HUES64 (cell line): ENCODE data around the gene ABCA7.

Experiments used
- H3K27ac ChIP-seq: 2 replicates; pipeline ENCODE4 v1.7.0; 2013; ENCODE audit warnings: low read depth, low read length, inconsistent platforms
- H3K27me3 ChIP-seq: 2 replicates; pipeline ENCODE4 v1.6.1; 2013; ENCODE audit warnings: mild to moderate bottlenecking, low read length; ENCODE audit not compliant: insufficient read depth
- H3K36me3 ChIP-seq: 2 replicates; pipeline ENCODE4 v1.6.1; 2013; ENCODE audit warnings: mild to moderate bottlenecking, low read length; ENCODE audit not compliant: insufficient read depth
- H3K4me1 ChIP-seq: 2 replicates; pipeline ENCODE4 v1.6.1; 2013; ENCODE audit warnings: mild to moderate bottlenecking, low read length, moderate library complexity; ENCODE audit not compliant: insufficient read depth
- H3K4me3 ChIP-seq: 2 replicates; pipeline ENCODE4 v1.5.1; 2013; ENCODE audit warnings: mild to moderate bottlenecking, low read length, moderate library complexity
- H3K9ac ChIP-seq: 2 replicates; pipeline ENCODE4 v1.6.1; 2013; ENCODE audit warnings: mild to moderate bottlenecking, low read depth, low read length
- H3K9me3 ChIP-seq: 2 replicates; pipeline ENCODE4 v1.6.1; 2013; ENCODE audit warnings: low read depth, low read length; ENCODE audit not compliant: insufficient read depth
- WGBS: fragments of 150-250, 120-280 bp; methylation state at CpG from one replicate; pipeline ENCODE4 v1.1.7; 2013; ENCODE audit warnings: missing lambda C conversion rate; 5-methylcytosine and 5-hydroxymethylcytosine counted together

The ABCA7 gene

DNA sequence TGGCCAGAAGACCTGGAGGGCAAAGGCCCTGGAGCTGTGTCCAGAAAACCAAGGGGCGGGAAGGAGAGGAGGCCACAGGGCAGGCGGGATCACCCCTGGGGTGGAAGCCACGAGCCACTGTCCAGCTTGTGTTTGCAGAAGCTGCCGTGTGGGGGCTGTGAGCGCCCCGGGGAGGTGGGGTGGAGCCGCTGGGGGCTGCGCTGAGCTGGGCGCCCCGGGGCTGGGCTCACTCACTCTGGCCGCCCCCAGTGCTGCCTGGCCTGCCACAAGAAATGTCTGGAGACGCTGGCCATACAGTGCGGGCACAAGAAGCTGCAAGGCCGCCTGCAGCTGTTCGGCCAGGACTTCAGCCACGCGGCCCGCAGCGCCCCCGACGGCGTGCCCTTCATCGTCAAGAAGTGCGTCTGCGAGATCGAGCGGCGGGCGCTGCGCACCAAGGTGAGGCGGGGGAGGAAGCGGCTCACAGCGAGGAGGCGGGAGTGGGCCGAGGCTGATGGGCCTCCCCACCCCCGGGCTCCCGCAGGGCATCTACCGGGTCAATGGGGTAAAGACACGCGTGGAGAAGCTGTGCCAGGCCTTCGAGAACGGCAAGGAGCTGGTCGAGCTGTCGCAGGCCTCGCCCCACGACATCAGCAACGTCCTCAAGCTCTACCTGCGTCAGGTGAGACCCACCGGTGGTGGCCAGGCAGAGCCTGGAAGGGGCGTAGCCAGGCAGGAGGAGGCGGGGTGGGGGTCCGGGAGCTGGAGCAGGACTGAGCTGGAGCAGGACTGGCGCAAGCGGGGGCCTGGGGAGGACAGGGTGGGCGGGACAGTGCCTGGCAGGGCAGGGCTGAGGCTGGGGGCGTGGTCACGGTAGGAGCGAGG is 41.6 kb downstream of the ABCA7 start:
- Histone ChIP-seq H3K9me3 (no peaks in the 10 kb centered on the region), H3K36me3 (peaks cover 47% of the 10 kb centered on the region), H3K27ac (peak overlapping the region; percentile 41; the same call in 1 of the 2 replicates), H3K4me1 (no peaks in the 10 kb centered on the region), H3K9ac (no peak overlapping the region), H3K27me3 (no peaks in the 10 kb centered on the region), H3K4me3 (peak overlapping the region; percentile 28; the same call in 1 of the 2 replicates)
- WGBS = 76% methylated on average over 58 of the region's 58 CpGs

DNA sequence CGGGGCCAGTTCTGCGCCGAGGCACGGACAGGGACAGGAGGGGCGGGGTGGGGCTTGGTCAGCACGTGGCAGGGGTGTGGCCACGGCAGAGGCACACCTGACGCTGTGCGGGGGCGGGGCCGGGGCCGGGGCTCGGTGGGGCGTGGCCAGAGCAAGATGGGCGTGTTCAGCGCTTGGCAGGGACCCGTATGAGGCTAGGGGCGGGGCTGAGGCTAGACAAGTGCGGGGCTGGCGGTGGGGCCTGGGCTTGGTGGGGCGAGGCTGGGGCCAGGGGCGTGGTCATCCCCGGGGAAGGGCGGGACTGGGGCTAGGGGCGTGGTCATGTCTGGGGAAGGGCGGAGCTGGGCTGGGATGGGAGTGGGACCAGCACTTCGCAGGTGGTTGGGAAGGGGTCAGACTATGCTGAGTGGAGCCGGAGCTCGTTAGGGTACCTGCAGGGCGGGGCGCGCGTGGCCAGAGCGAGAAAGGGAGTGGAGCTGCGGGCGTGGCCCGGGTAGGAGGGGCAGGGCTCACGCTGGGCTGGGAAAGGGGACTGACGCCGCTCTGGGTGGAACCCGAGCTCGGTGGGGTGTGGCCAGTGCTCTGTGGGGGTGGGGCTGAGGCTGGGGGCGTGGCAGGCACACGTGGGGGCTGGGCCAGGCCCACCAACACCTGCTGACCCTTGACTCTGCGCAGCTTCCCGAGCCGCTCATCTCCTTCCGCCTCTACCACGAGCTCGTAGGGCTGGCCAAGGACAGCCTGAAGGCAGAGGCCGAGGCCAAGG is 42.4 kb downstream of the ABCA7 start:
- Histone ChIP-seq H3K4me3 (peak overlapping the region; percentile 55), H3K36me3 (peaks cover 51% of the 10 kb centered on the region), H3K9me3 (no peaks in the 10 kb centered on the region), H3K27ac (no peak overlapping the region), H3K9ac (no peak overlapping the region), H3K27me3 (no peaks in the 10 kb centered on the region), H3K4me1 (no peaks in the 10 kb centered on the region)
- WGBS = 24% methylated on average over 51 of the region's 51 CpGs

GRCh38 chr19:1082928-1083816 is 43.3 kb downstream of the ABCA7 start:
- no peaks in the 10 kb centered on the region for H3K9me3 ChIP-seq
- H3K4me1 ChIP-seq = no peaks in the 10 kb centered on the region
- H3K4me3 ChIP-seq = peak overlapping the region; percentile 55; the same call in 1 of the 2 replicates
- H3K27ac ChIP-seq = no peak overlapping the region
- 91% methylated on average over 59 of the region's 59 CpGs for WGBS
- no peaks in the 10 kb centered on the region for H3K27me3 ChIP-seq
- peaks cover 53% of the 10 kb centered on the region for H3K36me3 ChIP-seq
- H3K9ac ChIP-seq = no peak overlapping the region

DNA sequence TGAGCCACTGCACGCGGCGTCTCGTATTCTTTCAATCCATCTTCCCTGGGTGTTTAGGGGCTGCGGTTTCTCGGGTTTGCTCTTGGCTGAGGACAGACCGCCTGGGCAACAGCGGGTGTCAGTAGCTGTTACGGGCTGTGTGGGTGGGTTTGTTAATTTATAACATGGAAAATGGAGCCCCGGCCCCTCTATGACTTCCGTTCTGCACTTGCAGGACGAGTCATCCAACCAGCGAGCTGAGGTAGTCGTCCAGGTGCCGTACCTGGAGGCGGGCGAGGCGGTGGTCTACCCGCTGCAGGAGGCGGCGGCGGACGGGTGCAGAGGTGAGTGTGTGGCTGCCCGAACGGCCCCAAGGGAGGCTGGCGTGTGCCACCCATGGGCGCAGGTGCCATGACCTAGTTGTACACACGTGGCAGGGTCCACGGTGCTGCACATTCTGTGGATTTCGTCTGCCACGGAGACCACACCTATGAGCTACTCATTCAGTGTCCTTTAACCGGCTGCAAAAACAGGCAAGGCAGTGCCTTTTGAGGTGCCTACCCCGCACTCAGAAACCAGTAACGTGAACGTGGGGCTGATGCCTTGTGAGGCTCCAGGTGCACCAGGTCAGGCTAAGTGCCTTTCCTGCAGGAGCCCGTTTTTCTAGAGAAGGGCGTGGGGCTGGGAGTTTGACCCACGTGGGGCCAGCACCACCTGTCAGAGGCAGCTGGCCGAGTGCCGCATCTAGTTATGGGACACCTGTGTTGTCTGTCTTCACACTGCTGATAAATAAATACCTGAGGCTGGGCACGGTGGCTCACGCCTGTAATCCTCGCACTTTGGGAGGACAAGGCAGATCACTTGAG is 44.3 kb downstream of the ABCA7 start:
- Histone ChIP-seq H3K9me3 (no peaks in the 10 kb centered on the region), H3K27ac (no peak overlapping the region), H3K9ac (no peak overlapping the region), H3K4me1 (no peaks in the 10 kb centered on the region), H3K4me3 (no peak overlapping the region), H3K27me3 (no peaks in the 10 kb centered on the region), H3K36me3 (peaks cover 61% of the 10 kb centered on the region)
- 94% methylated on average over 43 of the region's 43 CpGs for WGBS

- Histone ChIP-seq H3K4me3 (no peak overlapping the region), H3K27ac (no peak overlapping the region)
- 86% methylated on average over 7 of the region's 8 CpGs for WGBS
Observed at GRCh38 chr19:1085053-1085658, 45.2 kb downstream of the ABCA7 start.

GRCh38 chr19:1085676-1086442 is 46.0 kb downstream of the ABCA7 start:
- Histone ChIP-seq H3K9me3 (no peaks in the 10 kb centered on the region), H3K9ac (peak overlapping the region; percentile 36; the same call in 1 of the 2 replicates), H3K36me3 (peaks cover 55% of the 10 kb centered on the region), H3K4me1 (no peaks in the 10 kb centered on the region), H3K27me3 (no peaks in the 10 kb centered on the region), H3K4me3 (no peak overlapping the region), H3K27ac (no peak overlapping the region)
- 90% methylated on average over 38 of the region's 38 CpGs for WGBS

More at GRCh38 chr19:1085053-1085658, 45.2 kb downstream of the ABCA7 start:
- Histone ChIP-seq H3K4me1 (no peaks in the 10 kb centered on the region), H3K27me3 (no peaks in the 10 kb centered on the region), H3K9ac (no peak overlapping the region), H3K9me3 (no peaks in the 10 kb centered on the region), H3K36me3 (peaks cover 58% of the 10 kb centered on the region)

DNA sequence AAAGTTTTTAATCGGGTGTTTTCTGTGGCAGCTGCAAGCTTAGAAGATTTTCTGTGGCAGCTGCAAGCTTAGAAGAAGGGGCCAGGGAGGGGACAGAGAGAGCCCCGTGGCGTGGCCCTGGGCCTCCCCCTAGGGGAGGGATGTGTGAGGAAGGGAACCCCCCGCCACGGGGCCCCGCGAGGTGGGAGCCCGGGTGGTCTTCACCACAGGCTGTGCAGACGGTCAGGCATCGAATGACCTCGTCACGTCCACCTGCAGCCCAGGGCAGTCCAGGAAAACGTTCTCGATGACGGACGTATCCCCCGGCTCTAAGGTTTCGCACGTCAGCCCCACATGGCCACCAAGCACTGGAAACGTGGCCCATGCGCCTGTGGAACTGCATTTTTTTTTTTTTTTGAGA is 46.7 kb downstream of the ABCA7 start:
- no peak overlapping the region for H3K27ac ChIP-seq
- 90% methylated on average over 21 of the region's 21 CpGs for WGBS

GRCh38 chr19:1087813-1088415 is 48.0 kb downstream of the ABCA7 start:
- Histone ChIP-seq H3K4me1 (no peaks in the 10 kb centered on the region), H3K9ac (no peak overlapping the region), H3K27me3 (no peaks in the 10 kb centered on the region), H3K36me3 (peaks cover 70% of the 10 kb centered on the region), H3K4me3 (no peak overlapping the region), H3K27ac (no peak overlapping the region; the same call in 1 of the 2 replicates), H3K9me3 (no peaks in the 10 kb centered on the region)
- WGBS = 91% methylated on average over 27 of the region's 27 CpGs

More for the DNA sequence above, 46.7 kb downstream of the ABCA7 start:
- no peak overlapping the region for H3K4me3 ChIP-seq
- no peaks in the 10 kb centered on the region for H3K9me3 ChIP-seq
- H3K36me3 ChIP-seq = peaks cover 60% of the 10 kb centered on the region
- H3K4me1 ChIP-seq = no peaks in the 10 kb centered on the region
- H3K9ac ChIP-seq = no peak overlapping the region
- H3K27me3 ChIP-seq = no peaks in the 10 kb centered on the region

- Histone ChIP-seq H3K27ac (no peak overlapping the region; the same call in 1 of the 2 replicates), H3K4me1 (no peaks in the 10 kb centered on the region), H3K36me3 (peaks cover 70% of the 10 kb centered on the region), H3K4me3 (no peak overlapping the region), H3K9me3 (no peaks in the 10 kb centered on the region), H3K27me3 (no peaks in the 10 kb centered on the region), H3K9ac (no peak overlapping the region)
- 95% methylated on average over 27 of the region's 27 CpGs for WGBS
Observed at GRCh38 chr19:1088416-1089010, 48.6 kb downstream of the ABCA7 start.
